B cell (primary cell): ENCODE data around the gene CPNE4.

Experiments
- CTCF ChIP-seq: fragments of 200-600 bp; IDR thresholded peaks from one replicate; pipeline ENCODE4 v1.8.0; 2022; ENCODE audit warnings: antibody characterized with exemption, mild to moderate bottlenecking
- EZH2 ChIP-seq: IDR thresholded peaks from 2 replicates; pipeline ENCODE4 v1.6.1; 2012; ENCODE audit warnings: borderline replicate concordance, low read depth, mild to moderate bottlenecking, moderate library complexity, low read length; ENCODE audit not compliant: insufficient read depth, poor library complexity, severe bottlenecking

DNA sequence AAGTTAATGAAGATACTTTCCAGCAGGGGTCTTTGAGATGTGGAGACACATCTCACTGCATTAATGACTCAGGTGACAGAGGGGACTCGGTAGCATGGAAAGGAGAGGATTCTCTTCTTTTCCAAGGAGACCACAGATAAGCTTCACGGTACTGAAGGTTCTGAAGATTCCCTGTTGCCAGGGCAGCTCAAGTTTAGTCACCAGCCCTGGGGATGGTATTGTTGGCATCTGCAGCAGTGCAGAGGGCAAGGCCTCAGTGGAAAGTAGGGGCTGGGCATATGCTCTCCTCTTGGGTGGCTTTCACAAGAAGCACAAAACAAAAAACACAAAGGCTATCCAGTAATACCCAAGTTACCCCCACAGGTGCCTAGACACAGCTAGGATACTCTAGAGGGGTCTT, 494.0 kb downstream of the CPNE4 start:
- TF ChIP-seq CTCF = no peak
- TF ChIP-seq EZH2 = no peak
